OCI-LY7 (cell line): ENCODE data around the gene ZFP36. TPM values are rescaled to one million over a fixed set of nuclear protein-coding genes. Genes with fewer than 3 reads are reported as not detected.
A peak's percentile ranks its signal among the peaks of the same experiment; 100 is the strongest.

Experiments
- BruUV-seq: library from RNA; stranded (reverse); fragments of 400-500 nt; replicated peaks from 2 replicates; lab custom pipeline; 2021; lab: Mats Ljungman, UMichigan
- CTCF ChIA-PET: fragments of 300-600 bp; sonication (Branson Sonifier 250); formaldehyde crosslinking; loops from one replicate; lab custom pipeline; 2022; ENCODE audit warnings: antibody characterized with exemption; ENCODE audit not compliant: unreplicated experiment; lab: Charles Lee
- POLR2A ChIA-PET: fragments of 300-600 bp; sonication (Branson Sonifier 250); formaldehyde crosslinking; loops from one replicate; lab custom pipeline; 2022; ENCODE audit warnings: antibody characterized with exemption; lab: Charles Lee
- DNase-seq: peaks from one replicate; pipeline ENCODE4 v3.0.0-alpha.2; 2015; ENCODE audit warnings: low spot score
- H2AFZ ChIP-seq: fragments of 200-600 bp; sonication (generic), shearing (Covaris generic); 2 replicates; pipeline ENCODE4 v1.6.1; 2014; ENCODE audit warnings: mild to moderate bottlenecking, antibody characterized with exemption, low read length, moderate library complexity
- H3K27ac ChIP-seq: fragments of 200-600 bp; sonication (generic); 2 replicates; pipeline ENCODE4 v1.5.1; 2014; ENCODE audit warnings: mixed run types, low read depth, mild to moderate bottlenecking, moderate library complexity, low read length, inconsistent platforms; ENCODE audit not compliant: poor library complexity, severe bottlenecking
- H3K36me3 ChIP-seq: fragments of 200-600 bp; sonication (generic); 2 replicates; pipeline ENCODE4 v1.6.1; 2014; ENCODE audit warnings: mild to moderate bottlenecking, antibody characterized with exemption, low read length, moderate library complexity, mixed read lengths; ENCODE audit not compliant: insufficient read depth
- H3K4me1 ChIP-seq: fragments of 200-600 bp; sonication (generic); 2 replicates; pipeline ENCODE4 v1.5.1; 2014; ENCODE audit warnings: mild to moderate bottlenecking, low read length; ENCODE audit not compliant: insufficient read depth, poor library complexity, severe bottlenecking
- H3K4me2 ChIP-seq: fragments of 200-600 bp; sonication (generic); 2 replicates; pipeline ENCODE4 v1.6.1; 2014; ENCODE audit warnings: mild to moderate bottlenecking, low read length
- H3K4me3 ChIP-seq: fragments of 200-600 bp; sonication (generic); 2 replicates; pipeline ENCODE4 v1.5.1; 2014; ENCODE audit warnings: mild to moderate bottlenecking, low read depth, low read length; ENCODE audit not compliant: poor library complexity, severe bottlenecking
- H3K79me2 ChIP-seq: fragments of 200-600 bp; sonication (generic); 2 replicates; pipeline ENCODE4 v1.6.1; 2016; ENCODE audit warnings: low read depth, mild to moderate bottlenecking, low read length, moderate library complexity, mixed read lengths; ENCODE audit not compliant: insufficient read depth
- H3K9me2 ChIP-seq: fragments of 200-600 bp; sonication (generic); 2 replicates; pipeline ENCODE4 v1.6.1; 2016; ENCODE audit warnings: mild to moderate bottlenecking, low read length, mixed read lengths; ENCODE audit not compliant: insufficient read depth
- H3K9me3 ChIP-seq: fragments of 200-600 bp; sonication (generic); 2 replicates; pipeline ENCODE4 v1.6.1; 2014; ENCODE audit warnings: mild to moderate bottlenecking, mixed run types, low read length, mixed read lengths
- H4K20me1 ChIP-seq: fragments of 200-600 bp; sonication (generic); 2 replicates; pipeline ENCODE4 v1.6.1; 2014; ENCODE audit warnings: mild to moderate bottlenecking, antibody characterized with exemption, low read length, moderate library complexity, mixed read lengths; ENCODE audit not compliant: insufficient read depth
- EZH2phosphoT487 ChIP-seq: fragments of 200-600 bp; sonication (generic); IDR thresholded peaks from 2 replicates; pipeline ENCODE4 v1.6.1; 2018; ENCODE audit warnings: low read depth, borderline replicate concordance, mild to moderate bottlenecking, mixed run types, antibody characterized with exemption, low read length, moderate library complexity, mixed read lengths
- intact Hi-C: fragments of 100-400 bp; cut with micrococcal nuclease; formaldehyde crosslinking; loops from one replicate; pipeline ENCODE4 v1.10.0; 2022; ENCODE audit not compliant: unreplicated experiment
- total RNA-seq, 2 experiments: library from RNA; depleted of rRNA in 1 of 2; stranded (reverse); fragments of >200 nt in 1 of 2; shearing (Covaris generic) in 1 of 2; gene quantifications; 2 replicates each; pipeline ENCODE4 v1.2.3, GENCODE V29; 2014 to 2022
- TF ChIP-seq, protein P1 (sequence below): fragments of 200-600 bp; sonication (generic); conservative IDR thresholded peaks from 2 replicates; pipeline ENCODE4 v1.5.1; 2014; ENCODE audit warnings: mild to moderate bottlenecking, antibody characterized with exemption, low read length, moderate library complexity, mixed read lengths

Gene ZFP36
- total RNA-seq, 2 experiments from 2014 or later = 21.8 to 55.9 TPM

DNA sequence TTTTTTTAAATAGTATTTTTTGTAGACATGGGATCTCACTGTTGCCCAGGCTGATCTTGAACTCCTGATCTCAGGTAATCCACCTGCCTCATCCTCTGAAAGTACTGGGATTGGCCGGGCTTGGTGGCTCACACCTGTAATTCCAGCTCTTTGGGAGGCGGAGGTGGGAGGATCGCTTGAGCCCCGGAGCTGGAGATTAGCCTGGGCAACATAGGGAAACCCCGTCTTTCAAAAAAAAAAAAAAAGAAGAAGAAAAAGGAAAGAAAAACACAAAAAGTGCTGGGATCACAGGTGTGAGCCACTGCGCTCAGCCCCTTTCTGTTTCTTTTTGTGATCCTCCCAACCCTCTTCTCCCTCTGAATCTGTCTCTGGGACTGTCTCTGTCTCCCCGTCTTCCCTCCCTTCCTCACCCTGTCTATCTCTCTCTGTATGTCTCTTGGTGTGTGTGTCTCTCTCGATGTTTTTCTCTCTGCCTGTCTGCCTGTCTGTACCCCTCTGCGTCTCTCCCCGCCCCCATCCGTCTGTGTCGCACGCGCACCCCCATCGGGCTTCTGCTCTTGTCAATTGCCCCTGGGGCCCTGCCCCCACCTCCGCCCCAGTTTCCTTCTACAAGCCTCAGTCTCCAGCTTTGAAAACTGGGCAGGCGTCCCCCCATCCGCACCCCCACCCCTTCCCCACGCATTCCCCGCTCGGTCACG is 540 bp upstream of the ZFP36 start:
- H3K79me2 ChIP-seq = peaks cover 27% of the 10 kb centered on the region
- BruUV-seq = no TSS peak
- H3K4me1 ChIP-seq = peaks cover 66% of the 10 kb centered on the region
- peaks cover 4% of the 10 kb centered on the region for H4K20me1 ChIP-seq
- no peak for TF ChIP-seq EZH2phosphoT487
- TF ChIP-seq, protein P1, sequence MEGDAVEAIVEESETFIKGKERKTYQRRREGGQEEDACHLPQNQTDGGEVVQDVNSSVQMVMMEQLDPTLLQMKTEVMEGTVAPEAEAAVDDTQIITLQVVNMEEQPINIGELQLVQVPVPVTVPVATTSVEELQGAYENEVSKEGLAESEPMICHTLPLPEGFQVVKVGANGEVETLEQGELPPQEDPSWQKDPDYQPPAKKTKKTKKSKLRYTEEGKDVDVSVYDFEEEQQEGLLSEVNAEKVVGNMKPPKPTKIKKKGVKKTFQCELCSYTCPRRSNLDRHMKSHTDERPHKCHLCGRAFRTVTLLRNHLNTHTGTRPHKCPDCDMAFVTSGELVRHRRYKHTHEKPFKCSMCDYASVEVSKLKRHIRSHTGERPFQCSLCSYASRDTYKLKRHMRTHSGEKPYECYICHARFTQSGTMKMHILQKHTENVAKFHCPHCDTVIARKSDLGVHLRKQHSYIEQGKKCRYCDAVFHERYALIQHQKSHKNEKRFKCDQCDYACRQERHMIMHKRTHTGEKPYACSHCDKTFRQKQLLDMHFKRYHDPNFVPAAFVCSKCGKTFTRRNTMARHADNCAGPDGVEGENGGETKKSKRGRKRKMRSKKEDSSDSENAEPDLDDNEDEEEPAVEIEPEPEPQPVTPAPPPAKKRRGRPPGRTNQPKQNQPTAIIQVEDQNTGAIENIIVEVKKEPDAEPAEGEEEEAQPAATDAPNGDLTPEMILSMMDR = no peak
- no peaks in the 10 kb centered on the region for H3K9me2 ChIP-seq
- H3K36me3 ChIP-seq = peaks cover 19% of the 10 kb centered on the region
- H3K4me2 ChIP-seq = peak overlapping the region; percentile 96
- CTCF ChIA-PET = no interaction called here
- H3K27ac ChIP-seq = peak overlapping the region; percentile 91
- no peaks in the 10 kb centered on the region for H3K9me3 ChIP-seq
- intact Hi-C loops = loop anchor here (10.0 kb wide), 2 partner anchors 549 to 551 kb away; no protein-coding TSS in a partner anchor
- peak overlapping the region; percentile 96 for H3K4me3 ChIP-seq
- no peak overlapping the region for H2AFZ ChIP-seq
- POLR2A ChIA-PET = interaction anchor here (1.1 to 1.3 kb wide), 2 partner anchors 30 to 41 kb away, joined by 3 to 4 read pairs; partner anchors contain the start of gene RPS16
- peak; percentile 84 for DNase-seq

DNA sequence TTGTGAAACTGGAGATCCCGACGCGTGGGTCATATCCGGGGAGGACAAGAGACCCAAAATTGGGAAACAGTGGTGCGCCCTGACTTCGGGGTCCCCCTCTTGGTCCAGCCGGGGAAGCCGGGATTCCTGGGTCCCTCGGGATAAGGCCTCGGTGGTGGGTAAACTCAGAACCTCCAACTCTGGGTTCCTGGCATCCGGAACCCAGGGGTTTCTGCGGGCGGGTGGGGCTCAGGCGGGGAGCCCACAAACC is 688 bp downstream of the ZFP36 start:
- Histone ChIP-seq H4K20me1 (peaks cover 4% of the 10 kb centered on the region), H3K9me2 (no peaks in the 10 kb centered on the region), H2AFZ (no peak overlapping the region), H3K4me1 (peaks cover 60% of the 10 kb centered on the region), H3K79me2 (peaks cover 27% of the 10 kb centered on the region), H3K27ac (peak overlapping the region; percentile 91), H3K36me3 (peaks cover 19% of the 10 kb centered on the region), H3K9me3 (no peaks in the 10 kb centered on the region), H3K4me3 (peak overlapping the region; percentile 96), H3K4me2 (peak overlapping the region; percentile 96)
- no peak for DNase-seq
- CTCF ChIA-PET = no interaction called here
- BruUV-seq = no TSS peak
- intact Hi-C loops = loop anchor here (10.0 kb wide), 2 partner anchors 547 to 553 kb away; no protein-coding TSS in a partner anchor
- no peak for TF ChIP-seq EZH2phosphoT487
- TF ChIP-seq, protein P1 = no peak
- POLR2A ChIA-PET = interaction anchor here (1.1 to 3.1 kb wide), 2 partner anchors 9 to 28 kb away, joined by 4 to 14 read pairs; partner anchors contain the start of gene RPS16
